NK-92 (cell line): ENCODE measurements around the gene SPOCK1.

Experiments used
- DNase-seq: peaks from one replicate; lab custom pipeline; 2025; ENCODE audit not compliant: unreplicated experiment; lab: John Stamatoyannopoulos, UW

SPOCK1 gene

DNA sequence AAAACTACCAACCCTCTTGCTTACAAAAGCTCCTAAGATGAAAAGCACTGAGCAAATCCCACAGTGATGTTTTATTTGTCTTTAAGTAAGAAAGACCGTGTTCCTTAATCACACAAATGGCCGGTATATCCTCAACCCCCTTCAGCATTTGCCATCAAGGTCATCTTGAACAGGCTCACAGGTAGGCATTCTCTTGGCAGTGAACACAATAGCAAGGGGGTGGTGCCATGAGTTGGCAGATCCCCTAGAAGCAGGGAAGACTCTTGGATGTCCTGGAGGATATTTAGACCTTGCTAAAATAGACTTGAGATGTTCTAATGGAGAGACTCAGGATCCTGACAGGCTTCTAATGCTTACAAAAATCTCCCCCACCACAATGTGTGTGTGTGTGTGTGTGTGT lies 323.0 kb downstream of the SPOCK1 start:
- DNase-seq, result no peak

DNA sequence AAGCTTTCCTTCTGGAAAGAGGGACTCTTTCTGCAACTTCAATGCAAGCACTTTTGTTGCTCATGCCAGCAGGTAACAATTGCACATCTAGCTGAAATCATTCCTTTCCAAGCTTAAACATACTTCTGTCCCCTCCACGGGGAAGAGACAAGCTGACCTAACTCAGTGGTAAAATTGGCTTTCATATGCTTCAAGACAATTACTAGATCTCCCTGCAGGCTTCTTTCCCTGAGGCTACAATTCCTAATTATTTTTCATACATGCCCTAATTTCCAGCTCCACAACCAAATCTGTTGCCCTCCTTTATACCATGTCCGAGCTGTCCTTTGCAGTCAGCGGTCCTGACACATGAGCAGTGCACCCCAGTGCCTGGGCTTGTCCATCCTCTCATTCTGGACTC lies 324.9 kb downstream of the SPOCK1 start:
- no peak for DNase-seq

DNA sequence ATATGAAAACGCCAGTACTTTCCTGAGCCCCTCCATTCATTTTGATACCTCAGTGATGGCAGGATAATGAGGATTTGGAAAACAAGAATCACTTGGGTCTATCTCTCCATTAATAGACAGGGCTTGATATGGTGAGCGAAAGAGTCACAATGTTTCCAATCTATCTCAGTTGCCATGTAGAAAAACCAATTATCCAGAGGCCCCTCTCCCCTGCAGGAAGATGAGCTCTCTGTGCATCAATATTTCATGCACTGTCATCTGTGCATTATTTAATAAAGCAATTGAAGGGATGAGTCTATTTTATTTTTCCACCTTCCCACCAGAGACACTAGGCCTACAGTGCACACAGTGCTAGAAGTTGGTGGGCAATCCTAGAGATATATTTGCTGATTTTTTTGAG lies 326.9 kb downstream of the SPOCK1 start:
- DNase-seq, result no peak

DNA sequence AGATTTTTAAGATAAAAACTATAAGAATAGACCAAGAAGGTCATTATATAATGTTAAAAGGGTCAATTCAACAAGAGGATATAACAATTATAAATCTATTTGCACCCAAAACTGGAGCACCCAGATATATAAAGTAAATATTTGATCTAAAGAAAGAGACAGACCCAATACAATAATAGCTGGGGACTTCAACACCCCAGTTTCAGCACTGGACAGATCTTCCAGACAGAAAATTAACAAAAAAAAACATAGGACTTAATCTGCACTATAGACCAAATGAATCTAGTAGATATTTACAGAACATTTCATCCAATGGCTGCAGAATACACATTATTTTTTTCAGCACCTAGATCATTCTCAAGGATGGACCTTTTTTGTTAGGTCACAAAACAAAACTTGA lies 331.9 kb downstream of the SPOCK1 start:
- no peak for DNase-seq

DNA sequence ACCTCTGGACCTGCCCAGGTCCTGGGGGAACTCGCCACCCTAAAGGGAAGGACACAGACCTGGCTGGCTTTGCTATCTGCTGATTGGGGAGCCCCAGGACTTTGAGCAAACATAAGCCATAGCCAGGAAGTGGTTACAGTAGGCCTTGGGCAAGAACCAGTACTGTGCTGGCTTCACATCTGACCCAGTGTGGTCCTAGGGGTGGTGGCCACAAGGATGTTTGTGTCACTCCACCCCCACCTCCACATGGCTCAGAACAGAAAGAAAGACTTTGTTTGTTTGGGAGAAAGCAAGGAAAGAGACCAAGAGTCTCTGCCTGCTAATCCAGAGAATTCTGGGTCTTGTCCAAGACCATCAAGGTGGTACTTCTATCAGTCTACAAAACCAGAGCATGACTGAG lies 334.2 kb downstream of the SPOCK1 start:
- no peak for DNase-seq

DNA sequence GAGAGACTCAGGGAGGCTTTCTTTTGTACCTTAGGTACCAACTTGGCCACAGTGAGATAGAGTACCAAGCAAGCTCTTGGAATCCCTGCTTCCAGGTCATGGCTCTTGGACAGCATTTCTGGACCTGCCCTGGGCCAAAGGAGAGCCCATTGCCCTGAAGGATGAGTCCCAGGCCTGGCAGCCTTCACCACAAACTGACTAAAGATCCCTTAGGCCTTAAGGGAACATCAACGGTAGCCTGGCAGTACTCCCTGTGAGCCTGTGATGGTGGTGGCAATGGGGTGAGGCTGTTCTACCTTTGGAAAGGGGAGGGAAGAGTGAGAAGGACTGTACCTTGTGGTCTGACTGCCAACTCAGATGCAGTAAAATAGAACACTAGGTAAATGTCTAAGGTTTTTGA lies 334.6 kb downstream of the SPOCK1 start:
- no peak for DNase-seq

DNA sequence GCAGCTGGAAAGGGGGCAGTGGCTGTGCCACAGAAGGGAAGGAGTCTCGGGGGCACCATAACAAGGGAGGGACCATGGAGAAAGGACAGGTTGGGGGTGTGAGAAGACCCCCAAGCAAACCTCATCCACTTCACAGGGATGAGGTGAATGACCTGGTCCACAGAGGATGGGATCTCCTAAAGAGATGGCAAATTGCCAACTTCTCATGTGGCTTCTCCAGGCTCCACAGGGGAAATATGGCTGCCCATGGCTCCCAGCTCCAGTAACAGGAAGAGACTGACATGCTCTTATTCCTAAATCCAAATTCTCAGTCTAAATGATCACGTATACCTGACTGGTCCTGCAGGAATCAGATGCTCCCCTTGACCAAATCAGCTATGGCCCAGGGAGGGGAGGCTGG lies 340.4 kb downstream of the SPOCK1 start:
- no peak for DNase-seq

DNA sequence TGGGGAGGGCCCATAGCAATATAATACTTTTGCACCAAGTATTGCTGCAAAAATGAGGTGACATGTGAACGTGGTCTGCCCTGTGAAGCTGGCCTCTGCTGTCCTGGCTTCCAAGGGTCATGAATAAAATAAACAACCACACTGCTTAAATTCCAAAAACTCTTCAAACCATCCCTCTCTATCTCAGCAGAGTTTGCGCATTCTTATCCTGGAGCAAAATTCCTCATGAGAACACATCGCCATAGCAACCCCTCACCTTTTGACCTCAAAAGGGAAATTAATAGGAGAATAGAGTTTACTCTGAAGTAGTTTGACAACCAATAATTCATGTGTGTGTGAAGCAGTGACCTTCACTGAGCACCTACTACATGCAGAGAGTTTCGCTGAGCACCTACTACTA lies 342.9 kb downstream of the SPOCK1 start:
- no peak for DNase-seq

DNA sequence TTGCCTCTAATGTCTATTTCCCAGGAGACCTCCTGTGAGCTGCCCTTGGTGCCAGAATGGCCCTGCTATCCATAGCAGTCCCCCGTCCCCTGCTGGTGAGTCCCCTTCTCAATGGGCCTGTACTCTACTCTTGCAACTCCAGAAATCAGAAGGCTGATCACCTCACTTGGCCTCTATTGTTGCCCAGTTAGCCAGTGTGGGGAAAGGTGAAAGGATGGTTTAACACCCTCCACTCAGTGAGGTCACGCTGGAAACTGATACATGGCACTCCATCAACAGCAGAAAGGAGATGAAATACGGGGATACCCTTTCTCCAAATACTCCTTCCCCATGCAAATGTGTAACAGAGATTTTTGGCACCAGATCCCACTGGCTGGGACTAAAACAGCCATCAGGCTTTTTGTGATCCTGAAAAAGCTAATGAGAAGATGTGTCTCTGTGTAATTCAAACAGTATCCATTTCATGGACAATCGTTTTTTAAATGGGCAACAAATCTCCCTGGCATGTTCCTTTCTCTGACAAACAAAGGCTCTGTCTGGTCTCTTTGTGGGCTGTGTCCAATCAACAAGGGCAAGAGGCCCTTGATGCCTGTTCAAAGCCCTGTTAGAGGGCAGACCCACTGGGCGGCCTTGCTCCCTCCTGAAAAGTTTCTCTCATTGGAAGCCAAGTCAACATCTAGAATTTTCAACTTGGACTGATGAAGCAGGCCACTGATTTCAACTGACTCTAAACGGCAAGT lies 343.7 kb downstream of the SPOCK1 start:
- no peak for DNase-seq

DNA sequence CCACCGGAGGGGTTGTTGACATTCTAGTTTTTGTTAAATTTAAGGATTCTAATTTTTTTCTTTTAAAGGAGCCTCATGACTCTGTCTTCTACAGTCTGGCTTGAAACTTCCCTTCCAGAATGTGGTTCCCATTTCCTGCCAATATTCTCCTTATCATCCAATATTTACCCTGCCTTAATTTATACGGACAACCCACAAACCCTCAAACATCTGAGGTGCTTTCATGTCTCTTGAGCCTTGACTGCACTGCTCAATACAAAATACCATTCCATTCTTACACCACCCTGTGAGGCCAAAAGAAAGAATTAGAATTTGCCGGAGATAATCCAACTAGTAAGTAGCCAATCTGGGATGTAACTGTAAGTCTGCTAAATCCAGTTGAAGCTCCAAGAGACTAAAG lies 346.5 kb downstream of the SPOCK1 start:
- DNase-seq, result no peak

DNA sequence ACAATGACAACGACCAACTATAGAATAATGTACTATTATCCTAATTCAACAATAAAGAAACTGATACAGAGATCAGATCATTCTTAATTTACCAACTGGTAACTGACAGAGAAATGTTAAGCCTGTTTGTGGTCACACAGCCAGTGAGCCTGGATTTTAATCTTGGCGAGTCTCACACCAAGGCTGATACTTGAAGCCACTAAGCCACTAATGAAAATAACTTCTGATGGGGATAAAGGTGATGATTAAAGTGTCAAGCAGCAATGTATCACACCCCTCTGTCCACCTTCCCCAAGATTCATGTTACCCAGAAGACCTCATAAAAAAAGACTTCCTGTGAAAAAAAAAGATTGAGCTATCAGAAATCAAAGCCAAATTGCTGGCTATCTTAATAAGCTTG lies 350.5 kb downstream of the SPOCK1 start:
- DNase-seq, result no peak

DNA sequence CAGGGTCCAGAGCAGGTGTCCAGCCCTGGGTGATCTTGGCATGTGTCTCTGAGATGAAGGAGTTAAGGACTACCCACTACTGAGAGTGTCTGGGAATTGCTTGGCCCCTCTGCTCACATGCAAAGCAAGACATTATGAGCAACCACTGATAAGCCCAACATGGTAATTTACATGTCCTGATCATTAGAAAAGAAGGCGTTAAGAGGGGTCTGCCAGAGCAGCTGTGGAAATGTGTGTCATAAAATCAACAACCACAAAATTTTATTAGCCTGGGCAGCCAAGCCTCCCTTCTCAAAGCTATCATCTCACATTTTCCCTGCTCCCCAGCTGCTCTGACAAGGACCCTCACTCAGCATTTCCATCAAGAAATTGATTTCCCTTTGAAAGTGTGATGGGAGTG lies 351.0 kb downstream of the SPOCK1 start:
- no peak for DNase-seq

DNA sequence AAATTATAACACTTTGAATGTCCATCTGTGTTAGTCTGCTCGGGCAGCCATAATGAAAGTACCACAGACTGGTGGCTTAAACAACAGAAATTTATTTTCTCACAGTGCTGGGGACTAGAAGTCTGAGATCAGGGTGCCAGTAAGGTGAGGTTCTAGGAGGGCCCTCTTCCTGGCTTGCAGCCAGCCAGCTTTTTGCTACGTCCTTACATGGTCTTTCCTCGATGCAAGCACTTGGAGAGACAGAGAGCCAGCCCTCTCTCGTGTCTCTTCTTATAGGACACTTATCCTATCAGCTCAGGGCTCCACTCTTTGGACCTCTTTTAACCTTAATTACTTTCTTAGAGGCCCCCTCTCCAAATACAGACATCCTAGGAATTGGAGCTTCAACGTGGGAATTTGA lies 351.8 kb downstream of the SPOCK1 start:
- DNase-seq, result no peak

DNA sequence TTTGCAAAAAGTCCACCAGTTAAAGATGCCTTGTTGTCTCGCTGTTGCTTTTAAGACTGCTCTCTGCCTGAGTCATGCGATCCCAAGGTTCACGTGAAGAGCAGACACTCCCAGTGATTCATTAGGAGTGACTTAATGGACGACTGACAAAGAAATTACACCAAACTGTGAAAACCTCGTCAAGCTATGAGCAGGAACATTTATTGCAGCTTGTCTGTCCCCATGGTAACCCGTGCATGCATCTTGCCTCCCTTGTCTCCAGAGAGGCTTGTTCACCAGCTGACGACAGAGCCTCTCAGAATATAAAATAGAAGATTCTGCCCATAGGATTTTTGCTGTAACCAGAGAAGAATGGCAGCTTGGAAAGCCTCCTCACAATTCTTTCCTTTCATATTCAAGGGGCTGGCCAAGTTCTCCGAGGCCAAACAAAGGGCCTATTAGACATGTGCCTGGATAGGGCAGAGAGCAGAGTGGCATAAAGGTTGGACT lies 352.7 kb downstream of the SPOCK1 start:
- no peak for DNase-seq

DNA sequence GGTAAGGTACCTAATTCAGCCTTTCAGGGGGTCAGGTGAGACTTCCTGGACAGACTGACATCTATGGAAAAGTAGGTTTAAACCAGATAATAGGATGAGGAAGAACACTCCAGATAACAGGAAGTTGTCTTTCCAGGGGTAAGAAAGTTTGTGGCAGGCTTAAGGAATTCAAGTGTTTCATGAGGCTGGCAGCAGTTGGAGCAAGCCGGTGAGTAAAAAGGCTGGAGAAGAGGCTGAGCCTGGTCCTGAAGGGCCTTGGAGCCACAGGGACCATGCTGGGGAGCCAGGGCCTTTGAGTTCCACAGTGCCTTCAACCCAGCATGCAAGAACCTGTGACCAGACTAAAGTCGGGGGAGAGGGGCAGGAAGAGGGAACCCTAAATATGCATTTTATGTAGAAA lies 353.4 kb downstream of the SPOCK1 start:
- no peak for DNase-seq

DNA sequence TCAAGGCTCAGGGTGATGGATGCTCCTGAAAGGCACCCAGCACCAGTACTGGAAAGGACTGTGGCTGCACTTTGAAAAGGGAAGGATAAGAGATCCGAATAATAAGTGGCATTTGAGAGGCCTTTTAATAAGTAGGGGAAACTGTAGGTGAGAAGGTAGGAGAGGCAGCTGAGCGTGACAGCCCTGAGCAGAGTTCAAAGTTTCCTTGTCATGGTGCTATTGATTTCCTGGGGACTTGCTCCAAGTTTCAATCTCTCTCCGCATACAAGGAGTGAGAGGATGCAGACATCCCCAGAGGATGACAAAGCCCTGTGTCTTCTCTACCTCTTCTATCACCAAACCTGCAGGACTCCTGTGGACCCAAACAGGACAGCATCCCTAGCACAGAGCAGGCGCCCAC lies 354.5 kb downstream of the SPOCK1 start:
- DNase-seq, result no peak

DNA sequence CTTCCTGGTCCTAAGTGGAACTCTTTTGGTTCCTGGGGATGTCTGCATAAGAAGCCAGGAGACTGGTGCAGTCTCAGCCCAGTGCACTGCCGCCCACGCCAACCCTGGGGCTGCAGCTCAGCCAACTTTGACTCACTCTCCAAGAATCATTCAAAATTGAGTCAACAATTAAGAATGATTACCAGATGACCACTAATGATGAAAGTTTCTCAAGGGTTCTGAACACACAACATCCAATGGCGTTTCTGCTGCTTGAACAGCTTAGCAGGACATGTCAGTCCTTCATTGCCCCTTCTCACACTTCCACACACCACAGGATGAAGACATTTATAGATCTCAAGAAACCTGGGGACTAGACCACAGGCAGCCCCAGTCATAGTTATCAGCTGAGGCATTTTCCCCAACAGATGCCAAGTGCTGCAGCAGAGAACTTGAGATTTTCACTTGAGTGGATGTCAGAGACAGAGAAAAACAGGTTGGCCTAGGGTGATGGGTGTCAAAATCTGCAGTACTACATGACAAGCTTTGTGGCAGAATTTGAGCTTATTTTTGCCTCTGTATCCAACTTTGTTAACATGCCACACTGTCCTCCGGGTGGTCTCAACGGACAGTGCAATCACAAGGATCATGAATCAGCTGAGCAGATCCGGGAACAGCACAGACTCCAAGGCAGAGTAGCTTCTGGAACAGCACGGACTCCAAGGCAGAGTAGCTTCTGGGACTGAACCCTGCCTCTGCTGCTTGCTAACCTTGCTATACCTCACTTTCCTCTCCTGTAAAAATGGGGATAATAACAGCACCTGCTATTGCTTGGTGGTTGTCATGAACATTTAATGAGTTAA lies 356.1 kb downstream of the SPOCK1 start:
- no peak for DNase-seq

DNA sequence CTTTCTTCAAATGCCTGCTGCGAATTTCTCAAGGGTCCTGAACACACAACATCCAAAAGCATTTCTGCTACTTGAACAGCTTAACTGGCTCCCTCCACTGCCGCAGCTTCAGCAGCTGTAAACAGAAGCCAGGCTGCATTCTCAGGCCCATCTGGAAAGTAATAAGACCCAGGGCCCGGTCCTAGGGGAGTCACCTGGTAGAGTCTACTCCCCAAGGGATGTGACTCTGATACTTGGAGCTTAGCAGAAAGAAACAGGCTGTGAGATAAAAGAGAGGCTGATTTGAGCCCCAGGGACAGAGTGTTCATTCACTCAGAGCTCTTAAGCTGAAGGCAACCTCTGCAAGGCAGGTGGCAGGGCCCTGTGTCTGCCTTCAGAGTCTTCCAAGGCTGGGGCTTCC lies 356.8 kb downstream of the SPOCK1 start:
- no peak for DNase-seq

DNA sequence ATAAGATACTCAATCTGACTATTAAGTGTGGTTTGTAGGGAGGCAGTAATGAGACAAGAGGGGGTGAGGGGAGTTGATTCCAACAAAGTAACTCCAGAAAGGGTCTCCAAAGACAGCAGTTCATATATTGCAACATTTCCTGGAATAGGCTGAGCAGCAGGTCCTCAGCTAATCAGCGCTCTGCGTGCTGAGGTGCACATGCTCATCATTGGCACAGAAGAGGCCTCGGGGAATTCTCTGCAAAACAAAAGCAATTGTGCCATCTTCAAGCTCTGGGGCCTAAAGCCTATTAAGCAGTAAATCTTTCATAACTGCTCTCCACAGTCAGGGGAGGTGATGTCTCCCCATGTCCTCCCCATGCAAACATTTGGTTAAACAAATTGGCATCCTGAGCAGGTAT lies 357.3 kb downstream of the SPOCK1 start:
- DNase-seq, result no peak

DNA sequence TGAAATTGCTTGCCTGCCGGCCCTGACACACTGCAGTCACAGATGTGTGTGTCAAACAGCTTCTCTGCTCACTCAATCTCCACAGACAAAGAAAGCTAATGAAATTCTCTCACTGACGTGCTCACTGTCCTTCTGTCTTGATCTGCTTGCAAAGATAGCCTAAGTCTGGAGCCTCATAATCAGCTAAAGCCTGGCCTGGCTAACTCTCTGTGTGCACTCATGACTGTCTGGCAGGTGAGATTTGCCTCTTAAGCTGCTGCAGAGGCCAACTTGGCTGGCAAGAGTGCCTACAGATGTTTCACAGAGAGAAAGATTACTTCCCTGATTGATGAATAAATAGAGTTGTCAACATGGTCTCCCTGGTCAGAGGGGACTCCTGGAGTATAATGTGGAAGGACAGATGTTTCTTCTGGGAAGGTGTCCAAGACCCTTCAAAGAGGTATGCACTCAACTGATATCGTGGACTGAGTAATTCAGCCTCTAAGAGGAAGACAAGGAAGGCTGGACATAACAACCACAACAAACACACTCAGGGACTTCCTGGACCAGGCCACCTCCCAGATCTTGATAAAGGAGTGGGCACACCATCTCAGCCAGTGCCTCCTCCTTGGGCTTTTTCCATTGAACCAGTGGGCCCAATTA lies 362.0 kb downstream of the SPOCK1 start:
- no peak for DNase-seq

DNA sequence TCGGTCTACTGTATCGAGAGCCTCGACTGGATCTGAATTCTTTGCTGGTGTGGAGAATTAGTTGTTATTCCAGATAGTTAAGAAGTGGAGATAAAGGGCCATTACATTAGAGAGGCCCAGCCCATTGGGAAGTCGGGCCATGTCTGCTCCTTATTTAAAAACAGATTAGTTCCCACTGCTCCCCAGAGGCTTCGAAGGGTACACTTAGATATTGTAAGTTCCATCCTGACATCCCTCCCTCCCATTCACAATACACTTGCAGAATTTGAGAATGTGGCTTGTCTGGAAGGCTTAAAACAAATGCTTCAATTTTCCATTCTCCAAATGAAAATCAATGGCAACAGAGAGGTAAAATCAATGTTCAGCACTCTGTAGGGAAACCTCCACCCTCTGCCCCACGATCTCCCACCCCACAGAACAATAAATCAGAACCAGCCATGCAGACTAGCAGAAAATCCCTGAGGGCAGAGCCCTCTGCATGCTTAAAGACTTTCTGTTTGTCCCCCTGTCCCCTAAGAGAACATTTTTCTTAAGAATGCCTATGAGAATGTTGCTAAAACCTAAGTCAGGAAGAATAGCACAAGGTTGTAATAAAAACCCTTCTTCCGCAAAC lies 364.1 kb downstream of the SPOCK1 start:
- no peak for DNase-seq
